Mucosa of stomach (tissue), 1 donor: ENCODE results near the gene SS18.

ENCODE experiments used
- H3K27me3 ChIP-seq: one replicate; pipeline ENCODE4 v1.7.0; 2013; ENCODE audit warnings: mild to moderate bottlenecking, low read length; ENCODE audit not compliant: control insufficient read depth, insufficient read depth
- H3K36me3 ChIP-seq: one replicate; pipeline ENCODE4 v1.7.0; 2013; ENCODE audit warnings: low read length; ENCODE audit not compliant: control insufficient read depth, insufficient read depth
- H3K4me1 ChIP-seq: one replicate; pipeline ENCODE4 v1.7.0; 2013; ENCODE audit warnings: mild to moderate bottlenecking, low read length; ENCODE audit not compliant: control insufficient read depth, insufficient read depth
- H3K4me3 ChIP-seq: one replicate; pipeline ENCODE4 v1.7.0; 2013; ENCODE audit warnings: low read length
- H3K9ac ChIP-seq: one replicate; pipeline ENCODE4 v1.7.0; 2013; ENCODE audit warnings: mild to moderate bottlenecking, low read length, moderate library complexity
- H3K9me3 ChIP-seq: one replicate; pipeline ENCODE4 v1.7.0; 2013; ENCODE audit warnings: mild to moderate bottlenecking, low read length, moderate library complexity; ENCODE audit not compliant: control insufficient read depth
- donor health status: Pancreatic carcinoma.

SS18 gene

GRCh38 chr18:26021061-26021754, 69.2 kb downstream of the SS18 start:
- Histone ChIP-seq H3K4me1 (no peaks in the 10 kb centered on the region), H3K36me3 (no peaks in the 10 kb centered on the region), H3K27me3 (no peaks in the 10 kb centered on the region), H3K4me3 (no peak overlapping the region), H3K9ac (no peak overlapping the region), H3K9me3 (no peaks in the 10 kb centered on the region)

- Histone ChIP-seq H3K36me3 (no peaks in the 10 kb centered on the region), H3K4me3 (no peak overlapping the region)
Observed at GRCh38 chr18:26017929-26018328, 72.5 kb downstream of the SS18 start.

GRCh38 chr18:26014462-26014861, 76.0 kb downstream of the SS18 start:
- Histone ChIP-seq H3K9ac (no peak overlapping the region), H3K4me1 (no peaks in the 10 kb centered on the region), H3K36me3 (no peaks in the 10 kb centered on the region), H3K27me3 (no peaks in the 10 kb centered on the region), H3K9me3 (no peaks in the 10 kb centered on the region), H3K4me3 (no peak overlapping the region)

More at GRCh38 chr18:26017929-26018328, 72.5 kb downstream of the SS18 start:
- Histone ChIP-seq H3K9ac (no peak overlapping the region), H3K4me1 (no peaks in the 10 kb centered on the region), H3K27me3 (no peaks in the 10 kb centered on the region), H3K9me3 (no peaks in the 10 kb centered on the region)

GRCh38 chr18:26008619-26009018, 81.8 kb downstream of the SS18 start:
- Histone ChIP-seq H3K4me1 (no peaks in the 10 kb centered on the region), H3K27me3 (no peaks in the 10 kb centered on the region), H3K9me3 (no peaks in the 10 kb centered on the region), H3K9ac (no peak overlapping the region), H3K4me3 (no peak overlapping the region), H3K36me3 (no peaks in the 10 kb centered on the region)

GRCh38 chr18:26008096-26008495, 82.3 kb downstream of the SS18 start:
- Histone ChIP-seq H3K9ac (no peak overlapping the region), H3K4me3 (no peak overlapping the region)

GRCh38 chr18:26005950-26006349, 84.5 kb downstream of the SS18 start:
- no peak overlapping the region for H3K4me3 ChIP-seq
- no peak overlapping the region for H3K9ac ChIP-seq
- H3K9me3 ChIP-seq, result no peaks in the 10 kb centered on the region
- H3K27me3 ChIP-seq, result no peaks in the 10 kb centered on the region
- no peaks in the 10 kb centered on the region for H3K36me3 ChIP-seq
- H3K4me1 ChIP-seq, result no peaks in the 10 kb centered on the region

More at GRCh38 chr18:26008096-26008495, 82.3 kb downstream of the SS18 start:
- H3K27me3 ChIP-seq, result no peaks in the 10 kb centered on the region
- H3K4me1 ChIP-seq, result no peaks in the 10 kb centered on the region
- no peaks in the 10 kb centered on the region for H3K9me3 ChIP-seq
- no peaks in the 10 kb centered on the region for H3K36me3 ChIP-seq

- no peak overlapping the region for H3K4me3 ChIP-seq
- H3K36me3 ChIP-seq, result no peaks in the 10 kb centered on the region
- no peaks in the 10 kb centered on the region for H3K4me1 ChIP-seq
- H3K9me3 ChIP-seq, result no peaks in the 10 kb centered on the region
- no peak overlapping the region for H3K9ac ChIP-seq
- no peaks in the 10 kb centered on the region for H3K27me3 ChIP-seq
Observed at GRCh38 chr18:26004832-26005231, 85.6 kb downstream of the SS18 start.

GRCh38 chr18:26003817-26004216, 86.6 kb downstream of the SS18 start:
- no peaks in the 10 kb centered on the region for H3K36me3 ChIP-seq
- no peak overlapping the region for H3K9ac ChIP-seq
- no peaks in the 10 kb centered on the region for H3K27me3 ChIP-seq
- H3K9me3 ChIP-seq, result no peaks in the 10 kb centered on the region
- H3K4me3 ChIP-seq, result no peak overlapping the region
- no peaks in the 10 kb centered on the region for H3K4me1 ChIP-seq

GRCh38 chr18:26003356-26003755, 87.1 kb downstream of the SS18 start:
- Histone ChIP-seq H3K4me1 (no peaks in the 10 kb centered on the region), H3K4me3 (no peak overlapping the region)

GRCh38 chr18:26002375-26002910, 88.0 kb downstream of the SS18 start:
- no peaks in the 10 kb centered on the region for H3K27me3 ChIP-seq
- H3K9ac ChIP-seq, result no peak overlapping the region
- H3K9me3 ChIP-seq, result no peaks in the 10 kb centered on the region

More at GRCh38 chr18:26003356-26003755, 87.1 kb downstream of the SS18 start:
- Histone ChIP-seq H3K36me3 (no peaks in the 10 kb centered on the region), H3K27me3 (no peaks in the 10 kb centered on the region), H3K9me3 (no peaks in the 10 kb centered on the region), H3K9ac (no peak overlapping the region)

GRCh38 chr18:25998461-25998860, 92.0 kb downstream of the SS18 start:
- Histone ChIP-seq H3K9ac (no peak overlapping the region), H3K9me3 (no peaks in the 10 kb centered on the region), H3K36me3 (no peaks in the 10 kb centered on the region), H3K27me3 (no peaks in the 10 kb centered on the region), H3K4me1 (no peaks in the 10 kb centered on the region), H3K4me3 (no peak overlapping the region)

More at GRCh38 chr18:26002375-26002910, 88.0 kb downstream of the SS18 start:
- no peak overlapping the region for H3K4me3 ChIP-seq
- no peaks in the 10 kb centered on the region for H3K4me1 ChIP-seq
- no peaks in the 10 kb centered on the region for H3K36me3 ChIP-seq

- Histone ChIP-seq H3K9ac (no peak overlapping the region), H3K27me3 (no peaks in the 10 kb centered on the region), H3K4me1 (no peaks in the 10 kb centered on the region), H3K9me3 (no peaks in the 10 kb centered on the region), H3K4me3 (no peak overlapping the region), H3K36me3 (no peaks in the 10 kb centered on the region)
Observed at GRCh38 chr18:25992566-25992965, 97.8 kb downstream of the SS18 start.
